Gastroesophageal sphincter (tissue), 4 donors: ENCODE data around the gene SLC38A1. TPM values are rescaled to one million over a fixed set of nuclear protein-coding genes. Genes with fewer than 3 reads are reported as not detected.

Source experiments
- ATAC-seq: fragments of 150-250 bp; one replicate; pipeline ENCODE4 v1.9.1; 2016; ENCODE audit warnings: mild to moderate bottlenecking, moderate library complexity
- H3K27ac ChIP-seq, 4 donors: fragments of 200-600 bp; sonication (generic) in 3 of 4; 1 replicate in 3 of 4; 2 replicates in 1 of 4; pipeline ENCODE4 v1.5.1; 2016 to 2019
- H3K27me3 ChIP-seq: fragments of 200-600 bp; sonication (generic); one replicate; pipeline ENCODE4 v1.5.1; 2019
- H3K36me3 ChIP-seq, 2 donors: fragments of 200-600 bp; sonication (generic); one replicate each; pipeline ENCODE4 v1.5.1; 2019; ENCODE audit warnings: control low read depth in 1 of 2
- H3K4me1 ChIP-seq, 3 donors: fragments of 200-600 bp; sonication (generic); 1 replicate in 2 of 3; 2 replicates in 1 of 3; pipeline ENCODE4 v1.5.1; 2016 to 2019; ENCODE audit warnings: control low read depth in 2 of 3
- H3K4me3 ChIP-seq, 2 donors: fragments of 200-600 bp; sonication (generic); one replicate each; pipeline ENCODE4 v1.5.1; 2019; ENCODE audit warnings: mild to moderate bottlenecking in 1 of 2, moderate library complexity in 1 of 2
- H3K9me3 ChIP-seq, 3 donors: fragments of 200-600 bp; sonication (generic); one replicate each; pipeline ENCODE4 v1.5.1; 2017 to 2019; ENCODE audit warnings: control low read depth in 2 of 3
- CTCF ChIP-seq, 4 experiments: fragments of 200-600 bp in 2 of 4; fragments of 450-650 bp in 2 of 4; sonication (generic) in 1 of 4; IDR thresholded peaks; one replicate each; pipeline ENCODE4 v1.5.1; 2017 to 2019; ENCODE audit warnings: antibody characterized with exemption in 4 of 4, mild to moderate bottlenecking in 2 of 4, moderate library complexity in 2 of 4
- EP300 ChIP-seq: sonication (generic); formaldehyde crosslinking; IDR thresholded peaks from one replicate; pipeline ENCODE4 v1.6.1; 2017; ENCODE audit warnings: antibody characterized with exemption, mild to moderate bottlenecking
- POLR2A ChIP-seq, 2 donors: fragments of 450-650 bp; IDR thresholded peaks; one replicate each; pipeline ENCODE4 v1.6.1; 2017; ENCODE audit warnings: antibody characterized with exemption in 2 of 2, mild to moderate bottlenecking in 2 of 2, moderate library complexity in 1 of 2
- POLR2AphosphoS5 ChIP-seq: sonication (generic); formaldehyde crosslinking; IDR thresholded peaks from one replicate; pipeline ENCODE4 v1.6.1; 2017; ENCODE audit warnings: antibody characterized with exemption
- WGBS, 2 donors: methylation state at CpG; one replicate each; pipeline ENCODE4 v1.1.5; 2018; ENCODE audit warnings: low coverage in 1 of 2; 5-methylcytosine and 5-hydroxymethylcytosine counted together
- total RNA-seq, 4 donors: library from RNA; depleted of rRNA; stranded (reverse); fragments of >200 nt; gene quantifications; one replicate each; pipeline ENCODE4 v1.1.0, GENCODE V29; 2016

SLC38A1 gene
- total RNA-seq, 4 donors from 2014 or later: 175 to 273 (median 195) TPM

DNA sequence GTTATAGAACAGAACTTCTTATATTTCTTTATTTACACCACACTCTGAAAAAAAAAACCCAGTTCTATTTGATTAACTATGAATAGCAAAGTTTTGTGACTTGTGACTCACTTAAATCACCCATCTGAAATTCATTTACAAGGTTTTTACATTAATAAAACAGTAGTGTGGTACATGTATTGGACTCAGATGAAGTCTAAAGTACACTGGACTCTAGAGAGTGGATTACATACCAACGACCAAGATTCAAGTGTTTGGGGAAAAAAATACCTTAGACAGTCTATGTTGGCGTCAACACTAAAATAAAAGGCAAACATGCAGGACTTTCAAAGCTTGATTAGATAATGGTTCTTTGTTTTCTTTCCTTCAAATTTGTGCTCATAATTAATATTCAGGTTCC lies 85.7 kb downstream of the SLC38A1 start:
- Histone ChIP-seq H3K27ac (no peak overlapping the region), H3K4me3 (no peak overlapping the region), H3K36me3 (peaks cover 0 to 8% of the 10 kb centered on the region in 2 donors), H3K27me3 (no peaks in the 10 kb centered on the region), H3K4me1 (peaks cover 0 to 26% (median 0%) of the 10 kb centered on the region in 3 donors), H3K9me3 (no peaks in the 10 kb centered on the region)
- TF ChIP-seq EP300: no peak
- TF ChIP-seq POLR2AphosphoS5: no peak
- TF ChIP-seq POLR2A (IDR thresholded peaks at IDR 0.05): no peak
- no peak for TF ChIP-seq CTCF (IDR thresholded peaks at IDR 0.05)
- ATAC-seq: no peak
- WGBS, 2 donors: 54 to 82% methylated on average over 2 of the region's 2 CpGs

DNA sequence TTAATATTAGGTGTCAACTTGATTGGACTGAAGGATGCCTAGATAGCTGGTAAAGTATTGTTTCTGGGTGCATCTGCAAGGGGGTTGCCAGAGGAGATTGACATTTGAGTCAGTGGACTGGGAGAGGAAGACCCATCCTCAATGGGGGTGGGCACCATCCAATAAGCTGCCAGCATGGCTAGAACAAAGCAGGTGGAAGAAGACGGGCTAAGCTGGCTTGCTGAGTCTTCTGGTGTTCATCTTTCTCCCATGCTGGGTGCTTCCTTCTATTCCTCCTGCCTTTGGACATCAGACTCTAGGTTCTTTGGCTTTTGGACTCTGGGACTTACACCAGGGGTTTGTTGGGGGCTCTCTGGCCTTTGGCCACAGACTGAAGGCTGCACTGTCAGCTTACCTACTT lies 87.4 kb downstream of the SLC38A1 start:
- no peak for TF ChIP-seq POLR2AphosphoS5
- TF ChIP-seq POLR2A (IDR thresholded peaks at IDR 0.05): no peak
- no peak for TF ChIP-seq EP300
- no peak for TF ChIP-seq CTCF (IDR thresholded peaks at IDR 0.05)
- Histone ChIP-seq H3K4me1 (peaks cover 0 to 12% (median 0%) of the 10 kb centered on the region in 3 donors), H3K27me3 (no peaks in the 10 kb centered on the region), H3K36me3 (peaks cover 0 to 8% of the 10 kb centered on the region in 2 donors), H3K9me3 (no peaks in the 10 kb centered on the region), H3K27ac (no peak overlapping the region), H3K4me3 (no peak overlapping the region)
- WGBS, 2 donors: 100% methylated on average over 1 of the region's 1 CpG; no CpG with 5 or more reads in 1 of the 2 donors
- no peak for ATAC-seq

GRCh38 chr12:46179693-46180452 lies 89.0 kb downstream of the SLC38A1 start:
- no peak for ATAC-seq
- TF ChIP-seq CTCF (IDR thresholded peaks at IDR 0.05) (no peak), POLR2A (IDR thresholded peaks at IDR 0.05) (no peak), POLR2AphosphoS5 (no peak), EP300 (no peak)
- 79 to 81% methylated on average over 7 of the region's 7 CpGs for WGBS, 2 donors
- Histone ChIP-seq H3K9me3 (no peaks in the 10 kb centered on the region), H3K36me3 (peaks cover 0 to 8% of the 10 kb centered on the region in 2 donors), H3K27me3 (no peaks in the 10 kb centered on the region), H3K4me3 (no peak overlapping the region), H3K27ac (no peak overlapping the region), H3K4me1 (peaks cover 0 to 6% (median 0%) of the 10 kb centered on the region in 3 donors)

DNA sequence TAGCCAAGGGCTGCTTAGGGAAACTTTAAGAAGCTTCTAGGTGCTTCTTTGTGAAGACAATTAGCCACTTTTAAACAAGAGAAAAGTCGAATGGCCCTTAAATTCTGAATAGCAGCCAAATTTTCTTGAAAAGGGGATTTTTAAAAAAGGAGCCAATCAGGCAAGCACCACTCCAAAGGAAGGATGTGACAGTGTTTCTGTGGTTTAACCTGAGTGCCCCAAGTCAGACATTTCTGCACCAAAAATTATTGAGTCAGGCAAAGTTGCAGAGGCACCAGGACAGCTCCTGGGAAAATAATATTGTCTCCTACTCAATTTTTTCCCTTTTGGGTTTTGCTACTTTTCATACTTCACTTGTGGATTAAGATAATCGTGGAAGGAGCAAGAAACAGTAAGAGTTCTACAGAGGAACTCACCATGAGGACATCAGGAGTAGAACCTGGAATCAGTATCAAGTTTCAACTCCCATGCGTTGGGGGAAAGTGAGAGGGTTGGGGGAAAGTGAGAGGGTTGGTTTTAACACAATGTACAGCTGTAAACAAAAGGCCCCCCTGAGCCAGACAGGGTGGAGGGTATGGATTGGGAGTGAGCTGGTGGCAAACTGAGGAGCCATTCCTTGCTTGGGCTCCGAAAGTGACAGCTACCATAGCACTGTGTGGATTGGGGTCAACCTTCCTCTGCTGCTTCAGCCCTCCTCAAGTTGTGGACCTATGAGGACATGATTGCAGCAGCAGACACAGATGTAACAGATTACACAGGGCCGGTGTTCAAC lies 90.8 kb downstream of the SLC38A1 start:
- TF ChIP-seq POLR2A (IDR thresholded peaks at IDR 0.05) (no peak), EP300 (no peak), CTCF (IDR thresholded peaks at IDR 0.05) (no peak)
- Histone ChIP-seq H3K4me3 (no peak overlapping the region), H3K27ac (no peak overlapping the region), H3K4me1 (no peaks in the 10 kb centered on the region), H3K9me3 (no peaks in the 10 kb centered on the region), H3K27me3 (no peaks in the 10 kb centered on the region), H3K36me3 (peaks cover 0 to 8% of the 10 kb centered on the region in 2 donors)
- ATAC-seq: no peak
- WGBS, 2 donors: 49 to 68% methylated on average over 2 to 5 of the region's 5 CpGs
